Effector memory CD8-positive, alpha-beta T cell (primary cell): ENCODE results near the gene CYRIA.

Source experiments
- ATAC-seq: fragments of 150-1000 bp; cut with Tn5 transposase; replicated peaks from 2 replicates; pipeline ENCODE4 v1.10.0; 2021; ENCODE audit warnings: mild to moderate bottlenecking, moderate library complexity
- DNase-seq, 3 experiments: peaks; one replicate each; pipeline ENCODE4 v3.0.0; 2021
- H3K27ac Mint-ChIP-seq, 2 donors: one replicate each; pipeline ENCODE4 v1.8.0; 2022; ENCODE audit warnings: mild to moderate bottlenecking in 2 of 2, mixed read lengths in 2 of 2, moderate library complexity in 2 of 2
- H3K27me3 Mint-ChIP-seq, 2 donors: one replicate each; pipeline ENCODE4 v1.8.0; 2022; ENCODE audit warnings: mixed read lengths in 2 of 2
- H3K36me3 Mint-ChIP-seq: one replicate; pipeline ENCODE4 v1.8.0; 2022; ENCODE audit warnings: mild to moderate bottlenecking, moderate library complexity, mixed read lengths; ENCODE audit not compliant: insufficient read depth
- H3K4me1 Mint-ChIP-seq, 2 donors: one replicate each; pipeline ENCODE4 v1.8.0; 2022; ENCODE audit warnings: low read depth in 2 of 2, mixed read lengths in 2 of 2
- H3K4me3 Mint-ChIP-seq, 2 donors: one replicate each; pipeline ENCODE4 v1.8.0; 2022; ENCODE audit warnings: mild to moderate bottlenecking in 2 of 2, mixed read lengths in 2 of 2, moderate library complexity in 2 of 2
- H3K9me3 Mint-ChIP-seq, 2 donors: one replicate each; pipeline ENCODE4 v1.8.0; 2022; ENCODE audit warnings: mixed read lengths in 2 of 2
- total RNA-seq, 9 experiments: gene quantifications; one replicate each; lab custom pipeline; 2026; lab: John Stamatoyannopoulos, UW

The CYRIA gene
- 0.06 to 14.8 (median 1.5) reads per million in 9 experiments for total RNA-seq

DNA sequence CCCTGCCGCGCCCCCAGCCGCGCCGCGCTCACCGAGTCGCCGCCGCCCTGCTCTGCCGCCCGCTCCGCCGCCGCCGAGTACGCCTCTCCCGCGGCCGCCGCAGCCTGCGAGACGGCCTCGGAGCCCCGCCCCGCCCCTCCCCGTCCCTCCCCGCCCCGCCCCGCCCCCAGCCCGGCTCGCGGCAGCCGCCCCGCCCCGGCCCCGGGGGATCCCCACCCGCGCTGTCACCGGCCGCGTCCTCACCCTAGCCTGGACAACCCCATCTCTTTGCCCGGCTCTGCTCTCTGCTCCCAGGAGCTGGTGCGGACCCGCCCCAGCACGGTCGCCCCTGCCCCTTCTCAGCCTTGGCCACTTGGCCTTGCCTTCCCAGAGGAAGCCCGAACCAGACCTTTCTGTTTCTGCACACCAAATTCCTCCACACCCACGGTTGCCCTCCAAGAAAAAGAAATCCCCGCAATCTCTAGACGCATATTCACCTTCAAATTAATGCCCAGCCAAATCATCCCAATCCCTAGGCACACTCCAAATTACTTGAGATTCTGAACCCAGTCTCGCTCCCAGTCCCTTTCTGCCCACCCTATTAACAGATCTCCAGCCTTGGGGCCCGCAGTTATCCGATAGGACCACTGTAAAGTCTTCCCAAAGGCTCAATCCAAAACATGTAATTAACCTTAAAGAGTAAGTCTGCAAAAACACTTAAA lies at the start of gene CYRIA:
Gene CYRIA, minus strand, starts transcription at position 87 of the 701 bp plus-strand sequence. CDS start 77,715 bp downstream, outside the sequence.
- H3K27me3 Mint-ChIP-seq: peaks cover 8 to 40% of the 10 kb centered on the region in 2 donors
- ATAC-seq (peak; percentile 74), DNase-seq (peak; percentile 32 to 38 (median 37))
- peaks cover 34 to 44% of the 10 kb centered on the region in 2 donors for H3K4me1 Mint-ChIP-seq
- peak within 1 kb of the TSS; percentile 88 to 92 for H3K4me3 Mint-ChIP-seq
- peaks cover 18% of the 10 kb centered on the region for H3K36me3 Mint-ChIP-seq
- peak within 1 kb of the TSS; percentile 94 to 96 for H3K27ac Mint-ChIP-seq
- no peaks in the 10 kb centered on the region for H3K9me3 Mint-ChIP-seq

DNA sequence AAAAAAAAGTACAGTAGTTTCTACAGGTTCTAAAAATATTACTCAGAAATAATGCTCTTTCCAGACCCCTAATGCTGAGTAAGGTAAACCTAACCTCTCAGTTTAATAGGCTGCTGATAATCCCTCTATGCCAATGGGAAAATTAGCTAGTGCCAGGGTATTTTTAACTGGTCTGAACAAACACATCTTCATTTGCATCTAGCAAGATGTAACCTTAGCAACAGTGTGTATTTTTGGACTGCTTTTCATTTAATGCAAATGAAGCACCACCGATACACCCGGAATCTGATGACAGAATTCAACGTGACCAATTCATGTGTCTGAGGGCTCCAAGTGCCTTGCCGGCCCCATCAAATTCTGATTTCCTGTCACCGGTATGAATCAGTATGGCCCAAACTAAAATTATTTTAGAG lies 47.4 kb upstream of the CYRIA start:
- no peaks in the 10 kb centered on the region for H3K4me1 Mint-ChIP-seq

GRCh38 chr2:16709769-16710168 lies 44.1 kb upstream of the CYRIA start:
- Mint-ChIP-seq H3K4me1 (no peaks in the 10 kb centered on the region), H3K4me3 (no peak overlapping the region), H3K27ac (no peak overlapping the region), H3K36me3 (peaks cover 3% of the 10 kb centered on the region), H3K27me3 (peaks cover 0 to 12% of the 10 kb centered on the region in 2 donors), H3K9me3 (no peaks in the 10 kb centered on the region)
- ATAC-seq: no peak
- no peak for DNase-seq

More for the DNA sequence above, 47.4 kb upstream of the CYRIA start:
- H3K9me3 Mint-ChIP-seq: no peaks in the 10 kb centered on the region
- H3K36me3 Mint-ChIP-seq: peaks cover 3% of the 10 kb centered on the region
- no peak overlapping the region for H3K27ac Mint-ChIP-seq
- DNase-seq (no peak), ATAC-seq (no peak)
- H3K27me3 Mint-ChIP-seq: peaks cover 0 to 7% of the 10 kb centered on the region in 2 donors
- no peak overlapping the region for H3K4me3 Mint-ChIP-seq

GRCh38 chr2:16708173-16708572 lies 42.5 kb upstream of the CYRIA start:
- ATAC-seq (no peak), DNase-seq (no peak)
- Mint-ChIP-seq H3K27ac (no peak overlapping the region), H3K4me3 (no peak overlapping the region), H3K9me3 (no peaks in the 10 kb centered on the region), H3K36me3 (peaks cover 3% of the 10 kb centered on the region), H3K27me3 (peaks cover 0 to 12% of the 10 kb centered on the region in 2 donors), H3K4me1 (no peaks in the 10 kb centered on the region)

DNA sequence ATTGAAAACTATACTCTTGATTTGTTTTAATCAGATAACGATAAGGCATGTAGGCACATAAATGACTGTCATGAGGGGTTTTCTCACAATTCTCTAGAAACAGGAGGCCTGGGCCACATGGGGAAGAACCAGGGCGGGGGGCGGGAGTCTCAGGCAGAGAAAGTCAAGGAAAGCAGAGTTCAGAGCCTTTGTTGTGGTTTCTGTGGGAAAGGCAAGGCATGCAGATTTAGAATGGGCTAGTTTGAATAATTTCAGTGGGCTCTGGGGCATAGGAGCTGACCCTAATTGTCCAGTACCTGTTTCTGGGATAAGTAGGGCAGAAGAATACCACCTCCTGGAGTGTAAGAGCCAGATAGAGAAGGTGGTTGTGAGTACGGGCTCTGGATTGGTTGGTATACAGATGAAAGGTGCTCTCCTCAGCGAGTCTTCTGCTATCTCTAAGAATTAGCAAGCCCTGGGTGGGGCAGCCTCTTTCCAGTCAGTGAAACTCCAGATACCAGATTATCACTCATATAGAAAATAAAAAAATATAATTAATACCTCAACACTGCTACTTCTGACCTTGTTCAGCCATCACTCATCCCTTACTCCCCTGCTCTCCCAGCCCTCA lies 41.5 kb upstream of the CYRIA start:
- Mint-ChIP-seq H3K9me3 (no peaks in the 10 kb centered on the region), H3K27ac (no peak overlapping the region), H3K36me3 (peaks cover 3% of the 10 kb centered on the region), H3K4me3 (no peak overlapping the region), H3K27me3 (peaks cover 0 to 12% of the 10 kb centered on the region in 2 donors), H3K4me1 (no peaks in the 10 kb centered on the region)
- no peak for DNase-seq
- no peak for ATAC-seq

DNA sequence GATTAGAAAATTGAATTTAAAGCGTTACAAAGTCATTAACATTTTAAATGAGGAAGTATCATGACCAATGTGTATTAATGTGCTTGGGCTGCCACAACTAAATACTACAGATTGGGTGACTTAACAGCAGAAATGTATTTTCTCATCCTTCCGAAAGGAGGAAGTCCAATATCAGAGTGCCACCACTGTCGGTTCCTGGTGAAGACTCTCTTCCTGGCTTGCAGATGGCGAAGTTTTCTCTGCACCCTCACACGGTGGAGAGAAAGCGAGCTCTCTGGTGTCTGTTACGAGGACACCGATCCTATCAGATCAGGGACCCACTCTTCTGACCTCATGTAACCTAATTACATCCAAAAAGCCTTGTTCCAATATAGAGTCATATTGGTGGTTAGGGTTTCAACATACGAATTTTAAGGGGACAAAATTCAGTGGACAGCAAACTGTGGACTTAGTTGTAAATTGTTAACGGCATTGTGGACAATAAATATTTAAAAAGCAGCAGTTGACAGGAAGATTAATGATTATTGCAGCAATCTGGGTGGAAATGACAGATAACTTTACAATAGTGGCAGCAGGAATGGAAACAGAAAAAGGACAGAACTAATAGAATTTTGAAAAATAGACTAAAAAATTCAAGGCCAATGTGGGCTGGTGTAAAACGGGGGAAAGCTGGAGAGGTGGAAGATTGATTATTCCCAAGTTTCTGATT lies 35.1 kb upstream of the CYRIA start:
- Mint-ChIP-seq H3K9me3 (peaks cover 0 to 9% of the 10 kb centered on the region in 2 donors), H3K4me1 (no peaks in the 10 kb centered on the region), H3K4me3 (no peak overlapping the region), H3K36me3 (no peaks in the 10 kb centered on the region), H3K27me3 (peaks cover 10 to 27% of the 10 kb centered on the region in 2 donors), H3K27ac (no peak overlapping the region)
- no peak for ATAC-seq
- DNase-seq: no peak

DNA sequence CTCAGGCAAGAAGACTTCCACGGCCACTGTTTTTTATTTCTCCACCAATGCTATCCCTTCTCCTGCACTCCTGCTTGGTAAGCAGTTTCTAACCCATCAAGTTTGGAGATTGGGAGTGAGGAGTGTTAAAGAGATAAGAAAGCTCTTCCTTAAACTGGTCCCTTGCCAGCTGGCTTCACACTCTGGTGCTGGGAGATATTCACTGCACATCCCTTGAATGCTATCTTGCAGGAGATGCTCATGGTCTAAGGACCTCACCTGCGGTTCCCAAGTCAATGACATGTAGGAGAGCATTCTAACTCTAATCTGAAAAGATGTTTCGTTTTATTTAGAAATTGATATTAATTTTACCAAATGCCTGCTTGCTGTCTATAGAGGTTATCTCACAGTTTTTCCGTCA lies 28.2 kb upstream of the CYRIA start:
- peaks cover 10 to 11% of the 10 kb centered on the region in 2 donors for H3K27me3 Mint-ChIP-seq
- no peaks in the 10 kb centered on the region for H3K36me3 Mint-ChIP-seq
- ATAC-seq: no peak
- DNase-seq: no peak
- peaks cover 0 to 9% of the 10 kb centered on the region in 2 donors for H3K9me3 Mint-ChIP-seq
- no peaks in the 10 kb centered on the region for H3K4me1 Mint-ChIP-seq
- H3K27ac Mint-ChIP-seq: no peak overlapping the region
- H3K4me3 Mint-ChIP-seq: no peak overlapping the region

DNA sequence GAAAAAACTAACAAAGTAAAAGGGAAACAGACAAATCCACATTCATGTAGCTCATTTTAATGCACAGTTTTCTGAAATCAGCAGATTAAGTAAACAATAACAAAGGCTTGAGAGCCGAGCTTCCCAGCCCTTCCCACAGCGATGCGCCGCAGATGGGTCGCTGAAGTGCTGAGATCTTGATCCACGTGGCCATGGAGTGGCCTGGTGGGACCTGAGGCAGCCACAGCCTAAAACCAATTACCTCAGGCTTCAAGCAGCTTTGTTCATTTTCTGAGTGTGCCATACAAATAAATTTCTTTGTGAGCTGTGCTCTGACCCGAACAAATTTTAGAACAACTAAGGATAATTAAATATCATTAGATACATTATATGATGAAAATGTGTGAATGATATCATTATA lies 25.6 kb upstream of the CYRIA start:
- Mint-ChIP-seq H3K36me3 (no peaks in the 10 kb centered on the region), H3K4me1 (no peaks in the 10 kb centered on the region), H3K9me3 (peaks cover 0 to under 1% of the 10 kb centered on the region in 2 donors), H3K4me3 (no peak overlapping the region), H3K27me3 (peaks cover 0 to 13% of the 10 kb centered on the region in 2 donors), H3K27ac (no peak overlapping the region)
- DNase-seq: no peak
- no peak for ATAC-seq

- H3K4me1 Mint-ChIP-seq: no peaks in the 10 kb centered on the region
- DNase-seq: no peak
Measured at GRCh38 chr2:16687955-16688354, 22.3 kb upstream of the CYRIA start.

GRCh38 chr2:16687222-16687621 lies 21.6 kb upstream of the CYRIA start:
- Mint-ChIP-seq H3K27me3 (peaks cover 0 to 13% of the 10 kb centered on the region in 2 donors), H3K4me1 (no peaks in the 10 kb centered on the region), H3K36me3 (no peaks in the 10 kb centered on the region), H3K27ac (no peak overlapping the region), H3K4me3 (no peak overlapping the region), H3K9me3 (no peaks in the 10 kb centered on the region)
- ATAC-seq (no peak), DNase-seq (no peak)

More at GRCh38 chr2:16687955-16688354, 22.3 kb upstream of the CYRIA start:
- Mint-ChIP-seq H3K27ac (no peak overlapping the region), H3K4me3 (no peak overlapping the region), H3K27me3 (peaks cover 0 to 13% of the 10 kb centered on the region in 2 donors), H3K36me3 (no peaks in the 10 kb centered on the region), H3K9me3 (no peaks in the 10 kb centered on the region)
- ATAC-seq: no peak

DNA sequence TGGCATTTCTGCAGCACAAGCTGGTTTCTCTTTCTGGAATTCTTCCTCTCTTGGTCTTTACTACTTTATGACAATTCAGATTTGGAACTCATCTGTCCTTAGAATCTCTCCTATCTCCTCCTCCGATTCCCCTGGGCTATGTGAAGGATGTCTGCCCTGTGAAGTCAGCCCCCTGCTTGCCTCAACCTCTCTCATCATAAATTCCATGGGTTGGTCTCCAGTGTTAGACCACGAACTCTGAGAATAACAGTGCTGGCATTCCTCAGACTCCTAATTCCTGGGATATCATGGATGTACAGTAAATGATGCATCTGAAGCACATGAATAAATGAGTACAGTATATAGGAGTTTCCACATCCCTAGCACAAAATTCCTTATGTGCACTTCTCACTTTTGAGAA lies 21.0 kb upstream of the CYRIA start:
- DNase-seq: no peak
- no peak overlapping the region for H3K27ac Mint-ChIP-seq
- no peaks in the 10 kb centered on the region for H3K36me3 Mint-ChIP-seq
- H3K4me3 Mint-ChIP-seq: no peak overlapping the region
- H3K9me3 Mint-ChIP-seq: no peaks in the 10 kb centered on the region
- no peak for ATAC-seq
- peaks cover 0 to 13% of the 10 kb centered on the region in 2 donors for H3K27me3 Mint-ChIP-seq
- H3K4me1 Mint-ChIP-seq: no peaks in the 10 kb centered on the region

DNA sequence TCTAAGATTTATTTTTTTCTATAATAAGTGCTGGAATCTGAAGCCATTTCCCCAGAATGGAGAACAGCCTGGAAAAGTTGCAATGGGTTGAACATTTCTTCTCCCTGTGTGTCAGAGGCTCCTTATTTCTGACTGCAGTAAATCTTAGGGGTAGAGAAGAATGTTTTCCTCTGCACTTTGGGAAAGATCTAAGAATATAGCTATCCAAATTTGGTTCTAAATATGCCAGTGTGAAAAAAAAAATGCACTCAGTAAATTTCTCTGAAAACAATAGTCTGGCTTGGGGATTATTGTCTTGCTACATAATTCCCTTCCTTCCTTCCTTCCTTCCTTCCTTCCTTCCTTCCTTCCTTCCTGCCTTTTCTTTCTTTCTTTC lies 19.7 kb upstream of the CYRIA start:
- no peak overlapping the region for H3K4me3 Mint-ChIP-seq
- no peaks in the 10 kb centered on the region for H3K9me3 Mint-ChIP-seq
- H3K4me1 Mint-ChIP-seq: no peaks in the 10 kb centered on the region
- ATAC-seq (no peak), DNase-seq (no peak)
- H3K27ac Mint-ChIP-seq: no peak overlapping the region
- H3K36me3 Mint-ChIP-seq: no peaks in the 10 kb centered on the region
- peaks cover 0 to 13% of the 10 kb centered on the region in 2 donors for H3K27me3 Mint-ChIP-seq

- DNase-seq (no peak), ATAC-seq (no peak)
- Mint-ChIP-seq H3K36me3 (no peaks in the 10 kb centered on the region), H3K4me1 (no peaks in the 10 kb centered on the region), H3K27me3 (peaks cover 0 to 13% of the 10 kb centered on the region in 2 donors), H3K4me3 (no peak overlapping the region), H3K9me3 (no peaks in the 10 kb centered on the region), H3K27ac (no peak overlapping the region)
Measured at GRCh38 chr2:16684676-16685339, 19.2 kb upstream of the CYRIA start.
